A549 (cell line): ENCODE data around the gene SUV39H2. TPM values are rescaled to one million over a fixed set of nuclear protein-coding genes. Genes with fewer than 3 reads are reported as not detected.

Experiments
- ATAC-seq, 2 experiments: fragments of 200-7000 bp in 1 of 2; fragments of >200 bp in 1 of 2; cut with Nextera tagmentation in 1 of 2; cut with Tn5 transposase in 1 of 2; 3 replicates each; pipeline versions ENCODE4 v1.8.0 to v1.9.1; 2018 to 2020; ENCODE audit warnings: mild to moderate bottlenecking in 1 of 2, moderate library complexity in 1 of 2
- CTCF ChIA-PET: fragments of 300-600 bp; sonication (Branson Sonifier 250); formaldehyde crosslinking; extraction: SDS; loops from one replicate; lab custom pipeline; 2021; ENCODE audit warnings: antibody characterized with exemption, inconsistent platforms; lab: Yijun Ruan, JAX
- POLR2A ChIA-PET: fragments of 350-600 bp; formaldehyde crosslinking; extraction: SDS; loops from one replicate; lab custom pipeline; 2021; ENCODE audit warnings: antibody characterized with exemption, inconsistent platforms; lab: Yijun Ruan, JAX
- DNase-seq, 2 experiments: peaks; one replicate each; pipeline versions ENCODE4 v3.0.0 to v3.0.0-alpha.2; 2011 to 2016; ENCODE audit warnings: low read depth in 1 of 2, low spot score in 1 of 2
- FAIRE-seq: peaks from 2 replicates; lab custom pipeline; 2011; peaks lifted over from hg19 to GRCh38; lab: Jason Lieb, UNC
- H3K27ac ChIP-seq, 2 experiments: fragments of >200 bp; sonication (Bioruptor Twin); formaldehyde crosslinking; 3 replicates each; pipeline ENCODE4 v1.5.1; 2016 to 2017
- H3K4me1 ChIP-seq: fragments of >200 bp; sonication (Bioruptor Twin); formaldehyde crosslinking; 3 replicates; pipeline ENCODE4 v1.6.1; 2016
- H3K4me2 ChIP-seq: fragments of >200 bp; sonication (Bioruptor Twin); formaldehyde crosslinking; 3 replicates; pipeline ENCODE4 v1.6.1; 2016
- H3K4me3 ChIP-seq: fragments of >200 bp; sonication (Bioruptor Twin); formaldehyde crosslinking; 3 replicates; pipeline ENCODE4 v1.5.1; 2016
- H3K9me3 ChIP-seq: fragments of >200 bp; sonication (Bioruptor Twin); formaldehyde crosslinking; 3 replicates; pipeline ENCODE4 v1.6.1; 2016
- CEBPB ChIP-seq, 2 experiments: fragments of >200 bp in 1 of 2; sonication (Bioruptor Twin) in 1 of 2; formaldehyde crosslinking in 1 of 2; IDR thresholded peaks; 2 replicates each; pipeline ENCODE4 v1.6.1; 2012 to 2016
- EHMT2 ChIP-seq: fragments of 200-600 bp; sonication (generic); IDR thresholded peaks from 2 replicates; pipeline ENCODE4 v1.6.1; 2016; ENCODE audit warnings: antibody characterized with exemption, low read depth, mild to moderate bottlenecking, moderate library complexity
- GATA3 ChIP-seq: IDR thresholded peaks from 2 replicates; pipeline ENCODE4 v1.6.1; 2012; ENCODE audit warnings: borderline replicate concordance
- JUN ChIP-seq, 2 experiments: fragments of >200 bp; sonication (Bioruptor Twin); formaldehyde crosslinking; IDR thresholded peaks; 2 replicates in 1 of 2; 3 replicates in 1 of 2; pipeline ENCODE4 v1.6.1; 2016 to 2017
- KDM5A ChIP-seq: fragments of 200-600 bp; sonication (generic); IDR thresholded peaks from 2 replicates; pipeline ENCODE4 v1.6.1; 2016; ENCODE audit warnings: antibody characterized with exemption, mild to moderate bottlenecking
- NPAS2 ChIP-seq: fragments of 250-450 bp; sonication (Bioruptor Pico); IDR thresholded peaks from 2 replicates; pipeline ENCODE4 v1.8.0; 2022; ENCODE audit warnings: mild to moderate bottlenecking, moderate library complexity, borderline replicate concordance
- PHF8 ChIP-seq: fragments of 200-600 bp; sonication (generic); IDR thresholded peaks from 2 replicates; pipeline ENCODE4 v1.6.1; 2016; ENCODE audit warnings: low read depth, mild to moderate bottlenecking, antibody characterized with exemption, moderate library complexity, borderline replicate concordance
- POLR2A ChIP-seq: IDR thresholded peaks from 2 replicates; pipeline ENCODE4 v1.6.1; 2012; ENCODE audit warnings: mild to moderate bottlenecking, low read length
- RCOR1 ChIP-seq: fragments of 150-350 bp; IDR thresholded peaks from 2 replicates; pipeline ENCODE4 v1.6.1; 2014; ENCODE audit warnings: antibody characterized with exemption, low read length, low read depth
- WGBS: methylation state at CpG from one replicate; pipeline ENCODE4 v1.1.6; 2017; ENCODE audit errors: missing lambda C conversion rate; 5-methylcytosine and 5-hydroxymethylcytosine counted together
- polyA plus RNA-seq, 4 experiments: library from polyadenylated mRNA; depleted of rRNA in 3 of 4; stranded (reverse); fragments of >200 nt; fragmentation: RNase III in 1 of 4; extraction: RNeasy Plus Mini Kit Qiagen cat#74134 plus additional on column Dnase treatment in 1 of 4; gene quantifications; 2 replicates in 3 of 4; 3 replicates in 1 of 4; pipeline ENCODE4 v1.2.3, GENCODE V29; 2011 to 2017
- TF ChIP-seq, protein P1 (sequence below): fragments of 250-450 bp; sonication (Bioruptor Pico); IDR thresholded peaks from 2 replicates; pipeline ENCODE4 v1.5.0; 2021; ENCODE audit warnings: mild to moderate bottlenecking, moderate library complexity, borderline replicate concordance
- TF ChIP-seq, protein P2 (sequence below): IDR thresholded peaks from 2 replicates; pipeline ENCODE4 v1.6.1; 2012; ENCODE audit warnings: low read depth, borderline replicate concordance
- TF ChIP-seq, protein P3 (sequence below): IDR thresholded peaks from 2 replicates; pipeline ENCODE4 v1.6.1; 2012
- TF ChIP-seq, protein P4 (sequence below): fragments of >200 bp; sonication (Bioruptor Twin); formaldehyde crosslinking; IDR thresholded peaks from 3 replicates; pipeline ENCODE4 v1.6.1; 2016

The SUV39H2 gene
- polyA plus RNA-seq, 2 of the 4 experiments (the other 2 are of a cell fraction), result 23.2 to 24.0 TPM

DNA sequence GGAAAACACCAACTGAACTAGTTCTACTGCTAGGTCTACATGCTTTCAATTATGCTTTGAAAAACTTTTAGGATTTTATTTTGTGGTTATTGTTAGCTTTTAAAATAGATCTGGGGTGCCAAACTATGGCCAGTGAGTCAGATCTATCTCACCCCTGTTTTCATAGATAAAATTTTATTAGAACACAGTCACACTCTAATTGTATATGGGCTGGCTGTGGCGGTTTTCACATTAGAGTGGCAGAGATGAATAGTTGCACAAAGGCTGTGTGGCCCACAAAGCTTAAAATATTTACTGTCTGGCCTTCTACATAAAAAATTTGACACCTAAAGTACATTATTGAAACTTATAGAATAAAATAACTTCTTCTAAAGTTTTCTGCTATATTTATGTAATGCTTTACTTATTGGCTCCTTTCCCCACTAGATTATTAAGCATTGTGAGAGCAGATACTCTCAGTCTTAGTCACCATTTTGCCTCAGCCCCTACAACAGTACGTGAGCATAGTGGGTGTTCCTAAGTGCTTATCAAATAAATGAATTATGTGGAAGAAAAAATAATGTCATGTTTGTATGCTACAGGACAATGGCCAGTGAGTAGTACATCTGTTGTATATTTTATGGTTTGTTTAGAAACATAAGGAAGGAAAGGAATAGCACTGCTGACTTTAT, 5.4 kb upstream of the SUV39H2 start (continued):
- TF ChIP-seq, protein P1, sequence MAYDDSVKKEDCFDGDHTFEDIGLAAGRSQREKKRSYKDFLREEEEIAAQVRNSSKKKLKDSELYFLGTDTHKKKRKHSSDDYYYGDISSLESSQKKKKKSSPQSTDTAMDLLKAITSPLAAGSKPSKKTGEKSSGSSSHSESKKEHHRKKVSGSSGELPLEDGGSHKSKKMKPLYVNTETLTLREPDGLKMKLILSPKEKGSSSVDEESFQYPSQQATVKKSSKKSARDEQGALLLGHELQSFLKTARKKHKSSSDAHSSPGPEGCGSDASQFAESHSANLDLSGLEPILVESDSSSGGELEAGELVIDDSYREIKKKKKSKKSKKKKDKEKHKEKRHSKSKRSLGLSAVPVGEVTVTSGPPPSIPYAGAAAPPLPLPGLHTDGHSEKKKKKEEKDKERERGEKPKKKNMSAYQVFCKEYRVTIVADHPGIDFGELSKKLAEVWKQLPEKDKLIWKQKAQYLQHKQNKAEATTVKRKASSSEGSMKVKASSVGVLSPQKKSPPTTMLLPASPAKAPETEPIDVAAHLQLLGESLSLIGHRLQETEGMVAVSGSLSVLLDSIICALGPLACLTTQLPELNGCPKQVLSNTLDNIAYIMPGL (CRISPR knock-in tag), result no peak
- TF ChIP-seq POLR2A (no peak), EHMT2 (no peak)
- TF ChIP-seq, all 56 proteins: peak for 0

DNA sequence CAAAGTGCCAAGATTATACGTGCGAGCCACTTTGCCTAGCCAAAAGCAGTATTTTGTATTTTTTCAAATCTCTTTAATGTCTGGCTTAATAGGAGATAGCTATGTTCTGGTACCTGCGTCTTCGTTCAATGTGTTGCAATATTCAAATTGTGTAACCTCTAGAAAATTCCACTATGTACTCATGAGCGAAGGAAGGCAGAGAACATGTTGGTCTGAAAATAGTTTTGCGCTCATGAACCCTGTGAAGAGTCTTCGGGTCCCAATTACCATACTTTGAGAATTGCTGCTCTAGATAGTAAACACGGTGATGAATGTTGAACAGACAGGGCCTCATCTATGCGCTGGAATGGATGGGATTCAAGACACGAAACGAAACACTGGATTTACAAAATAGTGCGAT, 2.7 kb upstream of the SUV39H2 start:
- ChIA-PET CTCF (interaction anchor here (0.9 kb wide), 1 partner anchor 17 kb away, joined by 3 read pairs; no protein-coding TSS in a partner anchor), POLR2A (no interaction called here)
- no peak for FAIRE-seq

DNA sequence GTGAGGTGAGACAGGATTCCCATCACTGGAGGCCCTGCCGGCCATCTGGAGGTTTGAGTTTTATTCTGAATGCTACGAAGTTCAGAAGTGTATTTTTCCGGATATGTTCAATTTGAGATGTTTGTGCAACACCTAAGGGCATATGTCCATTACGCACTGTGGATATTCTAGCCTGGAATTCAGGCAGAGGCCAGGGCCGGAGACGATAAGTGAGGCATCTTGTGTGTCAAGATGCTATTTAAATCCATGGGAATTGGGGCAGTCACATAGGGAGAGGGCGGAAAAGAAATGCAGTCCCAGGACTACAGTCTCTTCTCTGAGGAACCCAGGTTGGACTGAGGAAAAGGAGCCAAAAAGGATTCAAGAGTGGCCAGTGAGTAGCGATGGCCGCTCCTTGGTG, 1.9 kb upstream of the SUV39H2 start:
- FAIRE-seq (no peak), DNase-seq (no peak), ATAC-seq (no peak)
- TF ChIP-seq RCOR1, result no peak
- WGBS, result 92% methylated on average over 9 of the region's 9 CpGs
- Histone ChIP-seq H3K4me3 (peak overlapping the region; percentile 96; the same call in 2 of the 3 replicates), H3K27ac (peak overlapping the region in 1 of 2 experiments; percentile 64; a peak in 3 of 6 replicates), H3K4me1 (peaks cover 38% of the 10 kb centered on the region), H3K9me3 (no peaks in the 10 kb centered on the region), H3K4me2 (peak overlapping the region; percentile 78)
- ChIA-PET POLR2A (interaction anchor here (0.5 kb wide), 1 partner anchor 94 kb away, joined by 4 read pairs; no protein-coding TSS in a partner anchor), CTCF (interaction anchor here (1.0 kb wide), 1 partner anchor 95 kb away, joined by 3 read pairs; no protein-coding TSS in a partner anchor)

More for the DNA sequence above, 2.7 kb upstream of the SUV39H2 start:
- Histone ChIP-seq H3K27ac (no peak overlapping the region), H3K4me3 (no peak overlapping the region), H3K4me2 (no peak overlapping the region), H3K4me1 (peaks cover 32% of the 10 kb centered on the region), H3K9me3 (no peaks in the 10 kb centered on the region)
- no peak for ATAC-seq
- no peak for DNase-seq
- WGBS, result 95% methylated on average over 12 of the region's 12 CpGs
- TF ChIP-seq GATA3, result no peak
- 0 out of 5 replicates have a peak, but pooled peaks of 1 of the 2 experiments have one; percentile 30 for TF ChIP-seq JUN (IDR thresholded peaks at IDR 0.05)
- peak in 1 of 2 experiments; percentile 45; a peak in 1 of 4 replicates for TF ChIP-seq CEBPB (IDR thresholded peaks at IDR 0.05)
- TF ChIP-seq, all 56 proteins: peak for 2

DNA sequence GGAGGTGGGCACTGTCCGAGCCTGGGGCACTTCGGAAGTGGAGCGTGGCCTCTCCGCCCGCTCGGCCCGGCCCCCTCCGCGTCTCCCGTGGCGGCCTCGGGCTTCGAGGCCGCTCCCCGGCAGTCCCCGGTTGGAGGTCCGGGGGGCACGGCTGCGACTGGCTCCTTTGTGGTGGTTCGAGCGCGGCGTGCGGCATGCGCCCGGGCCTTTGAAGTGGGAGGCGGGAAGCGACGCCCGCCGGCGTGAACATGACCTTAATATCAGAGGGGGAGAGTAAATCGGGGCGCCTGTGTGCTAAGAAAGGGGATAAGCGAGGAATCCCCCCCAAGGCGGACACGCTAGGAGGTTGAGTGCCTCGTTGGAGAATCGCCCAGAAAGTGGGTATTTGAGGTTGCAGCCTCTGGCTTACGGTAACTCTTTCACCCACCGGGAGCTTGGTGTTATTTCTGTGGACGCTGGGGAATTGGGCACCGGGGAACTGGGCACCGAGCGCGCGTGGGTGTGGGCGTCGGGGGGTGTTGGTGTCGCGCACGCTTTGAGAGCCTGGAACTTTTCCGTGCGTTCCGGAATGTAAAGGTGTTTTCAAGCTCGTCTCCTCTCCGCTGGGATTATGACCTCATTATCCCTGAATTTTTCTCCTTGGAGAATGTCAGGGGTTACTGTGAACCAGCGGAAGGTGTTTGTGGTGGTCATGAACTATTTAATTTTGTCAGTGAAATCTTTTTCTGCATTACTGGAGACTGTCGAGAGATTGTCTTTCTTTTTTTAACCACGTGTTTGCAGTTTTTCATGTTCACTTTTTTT, 660 bp downstream of the SUV39H2 start:
- WGBS, result 2% methylated on average over 44 of the region's 60 CpGs
- peak; percentile 3 to 4; a peak in 4 of 6 replicates for ATAC-seq
- CTCF ChIA-PET, result interaction anchor here (0.7 to 1.2 kb wide), 6 partner anchors 11 to 491 kb away, joined by 3 to 4 read pairs (median 3); partner anchors contain the start of genes CDNF, FAM171A1, HSPA14 and MSANTD7
- FAIRE-seq, result no peak
- H3K4me3 ChIP-seq, result peak overlapping the region; percentile 96
- peak overlapping the region; percentile 94 for H3K4me2 ChIP-seq
- H3K9me3 ChIP-seq, result no peaks in the 10 kb centered on the region
- peaks cover 29% of the 10 kb centered on the region for H3K4me1 ChIP-seq
- H3K27ac ChIP-seq, result peak overlapping the region; percentile 97 to 98
- TF ChIP-seq, protein P2, sequence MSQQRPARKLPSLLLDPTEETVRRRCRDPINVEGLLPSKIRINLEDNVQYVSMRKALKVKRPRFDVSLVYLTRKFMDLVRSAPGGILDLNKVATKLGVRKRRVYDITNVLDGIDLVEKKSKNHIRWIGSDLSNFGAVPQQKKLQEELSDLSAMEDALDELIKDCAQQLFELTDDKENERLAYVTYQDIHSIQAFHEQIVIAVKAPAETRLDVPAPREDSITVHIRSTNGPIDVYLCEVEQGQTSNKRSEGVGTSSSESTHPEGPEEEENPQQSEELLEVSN, result no peak
- TF ChIP-seq, protein P3, sequence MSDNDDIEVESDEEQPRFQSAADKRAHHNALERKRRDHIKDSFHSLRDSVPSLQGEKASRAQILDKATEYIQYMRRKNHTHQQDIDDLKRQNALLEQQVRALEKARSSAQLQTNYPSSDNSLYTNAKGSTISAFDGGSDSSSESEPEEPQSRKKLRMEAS, result peak; percentile 19
- TF ChIP-seq, protein P4, sequence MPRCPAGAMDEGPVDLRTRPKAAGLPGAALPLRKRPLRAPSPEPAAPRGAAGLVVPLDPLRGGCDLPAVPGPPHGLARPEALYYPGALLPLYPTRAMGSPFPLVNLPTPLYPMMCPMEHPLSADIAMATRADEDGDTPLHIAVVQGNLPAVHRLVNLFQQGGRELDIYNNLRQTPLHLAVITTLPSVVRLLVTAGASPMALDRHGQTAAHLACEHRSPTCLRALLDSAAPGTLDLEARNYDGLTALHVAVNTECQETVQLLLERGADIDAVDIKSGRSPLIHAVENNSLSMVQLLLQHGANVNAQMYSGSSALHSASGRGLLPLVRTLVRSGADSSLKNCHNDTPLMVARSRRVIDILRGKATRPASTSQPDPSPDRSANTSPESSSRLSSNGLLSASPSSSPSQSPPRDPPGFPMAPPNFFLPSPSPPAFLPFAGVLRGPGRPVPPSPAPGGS, result no peak
- peak; percentile 55; the same call in 1 of the 2 replicates for TF ChIP-seq PHF8
- TF ChIP-seq KDM5A, result peak; percentile 42
- no peak for TF ChIP-seq NPAS2 (CRISPR knock-in tag)
- TF ChIP-seq, all 56 proteins: peak for 3
- POLR2A ChIA-PET, result interaction anchor here (0.5 to 2.6 kb wide), 6 partner anchors 24 to 482 kb away, joined by 3 to 22 read pairs (median 10); partner anchors contain the start of genes CDNF, DCLRE1C, HSPA14 and MEIG1
- peak in 1 of 2 experiments; percentile 33 for DNase-seq
